ENCODE data around the gene BHLHE23.

Gene BHLHE23

GRCh38 chr20:62995898-62996595 lies 10.7 kb downstream of the BHLHE23 start:
- in situ Hi-C loops (cut with MboI; ENCODE audit: low sequenced_read_pairs, unreplicated experiment): no loop called here
- TF ChIP-seq CTCF (IDR thresholded peaks at IDR 0.05; ENCODE audit: borderline replicate concordance, control extremely low read depth, extremely low read depth, insufficient read depth, missing control alignments): no peak
- no peak for DNase-seq (ENCODE audit: low spot score)

GRCh38 chr20:62995481-62995880 lies 11.3 kb downstream of the BHLHE23 start:
- in situ Hi-C loops (cut with MboI; ENCODE audit: low sequenced_read_pairs, unreplicated experiment): no loop called here
- no peak for TF ChIP-seq CTCF (IDR thresholded peaks at IDR 0.05; ENCODE audit: borderline replicate concordance, control extremely low read depth, extremely low read depth, insufficient read depth, missing control alignments)
- DNase-seq (ENCODE audit: low spot score): no peak

GRCh38 chr20:62994869-62995281 lies 11.9 kb downstream of the BHLHE23 start:
- in situ Hi-C loops (cut with MboI; ENCODE audit: low sequenced_read_pairs, unreplicated experiment): no loop called here
- TF ChIP-seq CTCF (IDR thresholded peaks at IDR 0.05; ENCODE audit: borderline replicate concordance, control extremely low read depth, extremely low read depth, insufficient read depth, missing control alignments): no peak
- DNase-seq (ENCODE audit: low spot score): no peak

- in situ Hi-C loops (cut with MboI; ENCODE audit: low sequenced_read_pairs, unreplicated experiment): no loop called here
- no peak for DNase-seq (ENCODE audit: low spot score)
- TF ChIP-seq CTCF (IDR thresholded peaks at IDR 0.05; ENCODE audit: borderline replicate concordance, control extremely low read depth, extremely low read depth, insufficient read depth, missing control alignments): no peak
These were observed 12.8 kb downstream of the BHLHE23 start for GRCh38 chr20:62993856-62994494.

- in situ Hi-C loops (cut with MboI; ENCODE audit: low sequenced_read_pairs, unreplicated experiment): no loop called here
- no peak for TF ChIP-seq CTCF (IDR thresholded peaks at IDR 0.05; ENCODE audit: borderline replicate concordance, control extremely low read depth, extremely low read depth, insufficient read depth, missing control alignments)
- no peak for DNase-seq (ENCODE audit: low spot score)
These were observed 14.9 kb downstream of the BHLHE23 start for GRCh38 chr20:62991863-62992262.

- TF ChIP-seq CTCF (IDR thresholded peaks at IDR 0.05; ENCODE audit: borderline replicate concordance, control extremely low read depth, extremely low read depth, insufficient read depth, missing control alignments): no peak
- in situ Hi-C loops (cut with MboI; ENCODE audit: low sequenced_read_pairs, unreplicated experiment): no loop called here
- no peak for DNase-seq (ENCODE audit: low spot score)
These were observed 15.5 kb downstream of the BHLHE23 start for GRCh38 chr20:62991196-62991807.
